H1 (cell line): ENCODE measurements around the gene HDAC9. TPM values are rescaled to one million over a fixed set of nuclear protein-coding genes. Genes with fewer than 3 reads are reported as not detected.

Experiments used
- CTCF ChIA-PET: fragments of 300-600 bp; sonication (Branson Sonifier 250); formaldehyde crosslinking; loops from one replicate; lab custom pipeline; 2021; ENCODE audit not compliant: partially characterized antibody; lab: Charles Lee
- POLR2A ChIA-PET: fragments of 300-600 bp; sonication (Branson Sonifier 250); formaldehyde crosslinking; loops from one replicate; lab custom pipeline; 2021; ENCODE audit warnings: inconsistent platforms; ENCODE audit not compliant: partially characterized antibody; lab: Charles Lee
- DNase-seq, 2 experiments: peaks; one replicate each; pipeline versions ENCODE4 v3.0.0 to v3.0.0-alpha.2; 2010 to 2022; ENCODE audit warnings: low spot score in 2 of 2, low read depth in 1 of 2, mixed read lengths in 1 of 2
- FAIRE-seq: peaks from 2 replicates; lab custom pipeline; 2011; peaks lifted over from hg19 to GRCh38; lab: Jason Lieb, UNC
- H2AFZ ChIP-seq: 2 replicates; pipeline ENCODE4 v1.8.1; 2012; ENCODE audit warnings: low read length, inconsistent platforms
- H2AK5ac ChIP-seq: 2 replicates; pipeline ENCODE4 v1.6.1; 2013; ENCODE audit warnings: low read depth, low read length
- H2BK120ac ChIP-seq: replicated peaks from 2 replicates; pipeline ENCODE3; 2013; ENCODE audit warnings: low read depth, low read length, inconsistent platforms
- H2BK12ac ChIP-seq: 2 replicates; pipeline ENCODE4 v1.6.1; 2013; ENCODE audit warnings: low read depth, low read length
- H2BK15ac ChIP-seq: 2 replicates; pipeline ENCODE4 v1.6.1; 2013; ENCODE audit warnings: low read length
- H2BK20ac ChIP-seq: 2 replicates; pipeline ENCODE4 v1.6.1; 2013; ENCODE audit warnings: low read length
- H2BK5ac ChIP-seq: 2 replicates; pipeline ENCODE4 v1.6.1; 2013; ENCODE audit warnings: low read depth, low read length
- H3K14ac ChIP-seq: 2 replicates; pipeline ENCODE4 v1.6.1; 2013; ENCODE audit warnings: inconsistent platforms; ENCODE audit not compliant: insufficient read length
- H3K18ac ChIP-seq: 2 replicates; pipeline ENCODE4 v1.6.1; 2013; ENCODE audit warnings: low read length; ENCODE audit errors: extremely low read depth
- H3K23ac ChIP-seq: 2 replicates; pipeline ENCODE4 v1.6.1; 2013; ENCODE audit warnings: inconsistent platforms; ENCODE audit not compliant: insufficient read length
- H3K23me2 ChIP-seq: 2 replicates; pipeline ENCODE4 v1.6.1; 2013; ENCODE audit warnings: low read depth, low read length
- H3K27ac ChIP-seq: 2 replicates; pipeline ENCODE4 v1.6.1; 2011; ENCODE audit warnings: low read depth, low read length, inconsistent platforms
- H3K27me3 ChIP-seq, 4 experiments: replicated peaks in 1 of 4; 1 replicate in 1 of 4; 2 replicates in 3 of 4; pipeline versions ENCODE4 v1.6.1 to v1.8.1; 2011 to 2013; ENCODE audit warnings: low read length in 3 of 4, mild to moderate bottlenecking in 3 of 4, inconsistent platforms in 2 of 4, mixed read lengths in 2 of 4, moderate library complexity in 1 of 4; ENCODE audit not compliant: control insufficient read depth in 3 of 4, insufficient read depth in 3 of 4; ENCODE audit errors: extremely low read depth in 1 of 4
- H3K36me3 ChIP-seq, 4 experiments: 2 replicates each; pipeline versions ENCODE4 v1.6.1 to v1.8.1; 2011 to 2013; ENCODE audit warnings: mild to moderate bottlenecking in 4 of 4, low read length in 3 of 4, moderate library complexity in 2 of 4, control low read depth in 1 of 4, inconsistent platforms in 1 of 4; ENCODE audit not compliant: insufficient read depth in 4 of 4, control insufficient read depth in 2 of 4
- H3K4ac ChIP-seq: replicated peaks from 2 replicates; pipeline ENCODE3; 2013; ENCODE audit warnings: low read length, low read depth, mixed read lengths, inconsistent platforms; ENCODE audit not compliant: insufficient read length
- H3K4me1 ChIP-seq, 4 experiments: replicated peaks in 1 of 4; 1 replicate in 1 of 4; 2 replicates in 3 of 4; pipeline versions ENCODE4 v1.6.1 to v1.8.1; 2011 to 2013; ENCODE audit warnings: low read length in 3 of 4, inconsistent platforms in 2 of 4, mixed read lengths in 1 of 4; ENCODE audit not compliant: insufficient read depth in 4 of 4, control insufficient read depth in 3 of 4
- H3K4me2 ChIP-seq, 2 experiments: 2 replicates each; pipeline versions ENCODE4 v1.6.1 to v1.8.1; 2011 to 2013; ENCODE audit warnings: low read depth in 2 of 2, low read length in 2 of 2, control low read depth in 1 of 2, inconsistent platforms in 1 of 2, mild to moderate bottlenecking in 1 of 2; ENCODE audit not compliant: insufficient read depth in 1 of 2
- H3K4me3 ChIP-seq, 4 experiments: fragments of 200-600, 300-600 bp in 1 of 4; sonication (generic), shearing (Covaris generic), sonication (Bioruptor Twin) in 1 of 4; 2 replicates each; pipeline versions ENCODE4 v1.5.1 to v1.8.1; 2011 to 2016; ENCODE audit warnings: low read length in 4 of 4, low read depth in 3 of 4, control low read depth in 2 of 4, inconsistent platforms in 2 of 4, mild to moderate bottlenecking in 2 of 4, mixed read lengths in 1 of 4, moderate library complexity in 1 of 4; ENCODE audit not compliant: insufficient read depth in 2 of 4; ENCODE audit errors: extremely low read depth in 1 of 4
- H3K56ac ChIP-seq: replicated peaks from 2 replicates; pipeline ENCODE3; 2013; ENCODE audit warnings: low read depth, mild to moderate bottlenecking, mixed read lengths, low read length, inconsistent platforms; ENCODE audit not compliant: insufficient read length
- H3K79me1 ChIP-seq: 2 replicates; pipeline ENCODE4 v1.6.1; 2013; ENCODE audit warnings: low read depth, low read length, control low read depth
- H3K79me2 ChIP-seq, 2 experiments: 2 replicates each; pipeline versions ENCODE4 v1.6.1 to v1.8.1; 2012 to 2013; ENCODE audit warnings: low read length in 2 of 2, mild to moderate bottlenecking in 2 of 2, inconsistent platforms in 1 of 2; ENCODE audit not compliant: insufficient read depth in 2 of 2, control insufficient read depth in 1 of 2
- H3K9ac ChIP-seq, 4 experiments: replicated peaks in 1 of 4; 1 replicate in 1 of 4; 2 replicates in 3 of 4; pipeline versions ENCODE4 v1.6.1 to v1.8.1; 2011 to 2013; ENCODE audit warnings: low read depth in 3 of 4, low read length in 3 of 4, control low read depth in 2 of 4, mild to moderate bottlenecking in 2 of 4, moderate library complexity in 2 of 4, inconsistent platforms in 1 of 4; ENCODE audit errors: extremely low read depth in 1 of 4
- H3K9me3 ChIP-seq, 2 experiments: 2 replicates each; pipeline versions ENCODE4 v1.6.1 to v1.8.1; 2012 to 2013; ENCODE audit warnings: mild to moderate bottlenecking in 2 of 2, moderate library complexity in 2 of 2, control low read depth in 1 of 2, inconsistent platforms in 1 of 2, low read depth in 1 of 2, low read length in 1 of 2, mixed read lengths in 1 of 2; ENCODE audit not compliant: insufficient read depth in 2 of 2
- H4K20me1 ChIP-seq, 2 experiments: replicated peaks in 1 of 2; 2 replicates each; pipeline versions ENCODE3 to v1.8.1; 2011 to 2013; ENCODE audit warnings: inconsistent platforms in 2 of 2, low read length in 2 of 2, mild to moderate bottlenecking in 1 of 2; ENCODE audit not compliant: insufficient read depth in 2 of 2, control insufficient read depth in 1 of 2
- H4K5ac ChIP-seq: 2 replicates; pipeline ENCODE4 v1.6.1; 2013; ENCODE audit warnings: low read length, low read depth, mixed read lengths, inconsistent platforms; ENCODE audit not compliant: insufficient read length
- H4K8ac ChIP-seq: 2 replicates; pipeline ENCODE4 v1.8.0; 2013; ENCODE audit warnings: mild to moderate bottlenecking, moderate library complexity, low read length, inconsistent platforms; ENCODE audit not compliant: insufficient read depth; ENCODE audit errors: extremely low read depth
- H4K91ac ChIP-seq: replicated peaks from 2 replicates; pipeline ENCODE3; 2013; ENCODE audit warnings: low read length, mixed read lengths, inconsistent platforms; ENCODE audit not compliant: insufficient read length
- BRCA1 ChIP-seq: IDR thresholded peaks from 2 replicates; pipeline ENCODE4 v1.6.1; 2012; ENCODE audit warnings: low read depth, low read length, improper control_type of control experiment
- KDM1A ChIP-seq: fragments of 200-600, 300-600 bp; sonication (generic); IDR thresholded peaks from 2 replicates; pipeline ENCODE4 v1.7.1; 2016; ENCODE audit warnings: mild to moderate bottlenecking, low read length, borderline replicate concordance
- MAFK ChIP-seq: IDR thresholded peaks from 2 replicates; pipeline ENCODE4 v1.6.1; 2012; ENCODE audit warnings: low read depth, mild to moderate bottlenecking, improper control_type of control experiment, low read length
- NANOG ChIP-seq: IDR thresholded peaks from 2 replicates; pipeline ENCODE4 v1.6.1; 2011; ENCODE audit warnings: low read length, low read depth, mild to moderate bottlenecking, inconsistent platforms; ENCODE audit not compliant: insufficient read depth, poor library complexity, severe bottlenecking
- NRF1 ChIP-seq: IDR thresholded peaks from 2 replicates; pipeline ENCODE4 v1.6.1; 2011; ENCODE audit warnings: mild to moderate bottlenecking, low read depth, low read length, improper control_type of control experiment
- RFX5 ChIP-seq: IDR thresholded peaks from 2 replicates; pipeline ENCODE4 v1.6.1; 2011; ENCODE audit warnings: low read depth, low read length, improper control_type of control experiment, borderline replicate concordance
- TAF1 ChIP-seq: IDR thresholded peaks from 2 replicates; pipeline ENCODE4 v1.6.1; 2011; ENCODE audit warnings: mild to moderate bottlenecking, low read depth, low read length
- TAF7 ChIP-seq: optimal IDR thresholded peaks from 2 replicates; pipeline ENCODE3; 2011; ENCODE audit warnings: low read depth, mild to moderate bottlenecking, inconsistent platforms, low read length, moderate library complexity, borderline replicate concordance
- WGBS, 2 experiments: shearing (Covaris generic) in 1 of 2; methylation state at CpG; one replicate each; pipeline versions ENCODE4 v1.1.6 to v1.1.7; 2013 to 2015; ENCODE audit warnings: low lambda C conversion rate in 2 of 2, mixed read lengths in 2 of 2, inconsistent platforms in 1 of 2, low coverage in 1 of 2, missing lambda C conversion rate in 1 of 2; ENCODE audit not compliant: insufficient replicate concordance in 2 of 2, insufficient coverage in 1 of 2, insufficient read length in 1 of 2; ENCODE audit errors: extremely low coverage in 1 of 2, missing lambda C conversion rate in 1 of 2; 5-methylcytosine and 5-hydroxymethylcytosine counted together
- polyA plus RNA-seq, 7 experiments: library from polyadenylated mRNA; depleted of rRNA in 3 of 7; stranded (reverse) in 5 of 7; unstranded in 2 of 7; fragments of >200 nt in 5 of 7; fragments of 200-250 nt in 2 of 7; gene quantifications; 1 replicate in 5 of 7; 2 replicates in 1 of 7; 4 replicates in 1 of 7; pipeline versions ENCODE4 v1.2.1 to v1.2.3, GENCODE V29; 2011 to 2013; ENCODE audit warnings: missing spikeins in 2 of 7, mixed read lengths in 2 of 7
- total RNA-seq: library from RNA; stranded (reverse); fragmentation: NEBNext Ultra II Directional; extraction: Animal tissue kit (Norgen Biotek cat#: 25700); gene quantifications from 2 replicates; pipeline ENCODE4 v1.2.1, GENCODE V29; 2021
- TF ChIP-seq, protein P1 (sequence below): IDR thresholded peaks from 2 replicates; pipeline ENCODE4 v1.6.1; 2012; ENCODE audit warnings: inconsistent platforms

HDAC9 gene
- total and polyA plus RNA-seq, 2 of the 8 experiments (the other 6 are each of a cell fraction or from before 2014, with no cell fraction given), result 9.5 to 13.1 TPM

- DNase-seq, result no peak
- Histone ChIP-seq H3K79me1 (no peaks in the 10 kb centered on the region), H2BK120ac (no peak overlapping the region), H2AFZ (no peak overlapping the region), H2BK20ac (no peak overlapping the region), H4K8ac (no peak overlapping the region), H4K91ac (no peak overlapping the region), H3K9ac (no peak overlapping the region), H2BK5ac (no peak overlapping the region), H3K4me1 (peaks cover 0 to 2% (median under 1%) of the 10 kb centered on the region in 4 experiments; a peak in 4 of 7 replicates), H3K4me2 (no peak overlapping the region), H2AK5ac (no peak overlapping the region), H3K27ac (no peak overlapping the region), H4K20me1 (no peaks in the 10 kb centered on the region), H3K4ac (no peak overlapping the region), H3K23me2 (no peaks in the 10 kb centered on the region), H3K23ac (no peak overlapping the region), H2BK12ac (no peak overlapping the region), H3K27me3 (no peaks in the 10 kb centered on the region), H3K36me3 (no peaks in the 10 kb centered on the region), H4K5ac (no peak overlapping the region), H3K79me2 (no peaks in the 10 kb centered on the region), H3K14ac (no peak overlapping the region), H3K4me3 (no peak overlapping the region), H3K9me3 (no peaks in the 10 kb centered on the region), H2BK15ac (no peak overlapping the region), H3K56ac (no peak overlapping the region), H3K18ac (no peak overlapping the region)
- 86% methylated on average over 7 of the region's 7 CpGs; no CpG with 5 or more reads in 1 of the 2 experiments for WGBS, 2 experiments
- no peak for TF ChIP-seq MAFK
- TF ChIP-seq BRCA1, result no peak
- no peak for TF ChIP-seq TAF7
- TF ChIP-seq, protein P1, sequence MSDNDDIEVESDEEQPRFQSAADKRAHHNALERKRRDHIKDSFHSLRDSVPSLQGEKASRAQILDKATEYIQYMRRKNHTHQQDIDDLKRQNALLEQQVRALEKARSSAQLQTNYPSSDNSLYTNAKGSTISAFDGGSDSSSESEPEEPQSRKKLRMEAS, result no peak
- no peak for TF ChIP-seq NRF1
- no peak for TF ChIP-seq KDM1A
- TF ChIP-seq TAF1, result no peak
- TF ChIP-seq NANOG, result no peak
- TF ChIP-seq RFX5, result no peak
- no peak for FAIRE-seq
- ChIA-PET CTCF (interaction anchor here (1.0 kb wide), 1 partner anchor 61 kb away, joined by 3 read pairs; no protein-coding TSS in a partner anchor), POLR2A (no interaction called here)
These were observed 265.3 kb downstream of the HDAC9 start for GRCh38 chr7:18760631-18761445.
